ENCODE results near the gene ADAMTSL4.

DNA sequence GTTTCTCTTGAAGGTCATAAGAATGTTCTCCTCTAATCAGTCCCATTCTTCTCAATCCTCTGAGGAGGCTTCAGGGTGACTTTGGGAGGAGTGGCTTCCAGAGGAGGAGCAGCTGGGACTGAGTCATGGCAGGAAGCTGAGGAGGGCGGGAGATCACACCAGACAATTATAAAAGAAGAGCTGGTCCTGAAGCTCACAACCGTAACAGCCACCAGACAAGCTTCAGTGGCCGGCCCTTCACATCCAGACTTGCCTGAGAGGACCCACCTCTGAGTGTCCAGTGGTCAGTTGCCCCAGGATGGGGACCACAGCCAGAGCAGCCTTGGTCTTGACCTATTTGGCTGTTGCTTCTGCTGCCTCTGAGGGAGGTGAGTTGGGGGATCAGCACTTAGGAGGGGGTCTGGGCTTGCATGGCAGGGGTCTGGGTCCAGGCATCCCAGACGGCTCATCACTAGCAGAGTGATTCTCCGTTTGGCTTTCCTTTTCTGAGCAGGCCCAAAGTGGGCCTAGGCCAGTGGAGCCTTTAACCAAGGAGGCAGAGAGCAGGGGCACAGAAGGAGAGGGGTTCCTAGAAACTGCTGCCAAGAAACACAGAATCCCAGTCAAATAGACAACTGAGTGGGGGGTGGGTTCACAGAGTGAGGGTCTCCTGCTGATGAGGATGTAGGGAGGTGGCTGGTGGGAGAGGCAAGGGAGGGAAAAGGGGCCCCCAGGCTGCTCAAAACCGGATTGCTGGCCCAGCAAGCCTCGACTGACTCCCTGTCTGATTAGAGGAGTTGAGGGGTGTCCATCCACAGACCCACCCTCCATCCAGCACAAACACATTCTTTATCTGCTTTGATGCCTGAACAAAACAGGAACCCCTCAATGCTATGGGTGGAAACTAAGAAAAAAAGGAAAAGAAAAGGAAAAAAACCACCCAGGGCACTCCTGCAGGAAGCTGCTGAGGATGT is 41.0 kb upstream of the ADAMTSL4 start, which contains the start of gene ECM1:
- TF ChIP-seq, protein P1, sequence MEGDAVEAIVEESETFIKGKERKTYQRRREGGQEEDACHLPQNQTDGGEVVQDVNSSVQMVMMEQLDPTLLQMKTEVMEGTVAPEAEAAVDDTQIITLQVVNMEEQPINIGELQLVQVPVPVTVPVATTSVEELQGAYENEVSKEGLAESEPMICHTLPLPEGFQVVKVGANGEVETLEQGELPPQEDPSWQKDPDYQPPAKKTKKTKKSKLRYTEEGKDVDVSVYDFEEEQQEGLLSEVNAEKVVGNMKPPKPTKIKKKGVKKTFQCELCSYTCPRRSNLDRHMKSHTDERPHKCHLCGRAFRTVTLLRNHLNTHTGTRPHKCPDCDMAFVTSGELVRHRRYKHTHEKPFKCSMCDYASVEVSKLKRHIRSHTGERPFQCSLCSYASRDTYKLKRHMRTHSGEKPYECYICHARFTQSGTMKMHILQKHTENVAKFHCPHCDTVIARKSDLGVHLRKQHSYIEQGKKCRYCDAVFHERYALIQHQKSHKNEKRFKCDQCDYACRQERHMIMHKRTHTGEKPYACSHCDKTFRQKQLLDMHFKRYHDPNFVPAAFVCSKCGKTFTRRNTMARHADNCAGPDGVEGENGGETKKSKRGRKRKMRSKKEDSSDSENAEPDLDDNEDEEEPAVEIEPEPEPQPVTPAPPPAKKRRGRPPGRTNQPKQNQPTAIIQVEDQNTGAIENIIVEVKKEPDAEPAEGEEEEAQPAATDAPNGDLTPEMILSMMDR (IDR thresholded peaks at IDR 0.05; ENCODE audit: insufficient read depth, low read length, poor library complexity, severe bottlenecking), result no peak
- TF ChIP-seq EZH2phosphoT487 (conservative IDR thresholded peaks at IDR 0.05; ENCODE audit: low read length), result no peak
